Hypothalamus (tissue), 51 donors: Measurements from ENCODE around the gene LMAN2.
"Not testable (repeated sequence)": the region's sequence is repeated elsewhere in the genome, so short reads cannot be mapped to it uniquely, and the experiment has no call there.

Experiments
- DNase-seq, 51 donors: peaks; one replicate each; lab custom pipeline; 2025; lab: John Stamatoyannopoulos, UW

LMAN2 gene

GRCh38 chr5:177378884-177379883 is 27.7 kb upstream of the LMAN2 start:
- peak in 1 of 51 donors; percentile 20 for DNase-seq

- no peak for DNase-seq
Measured at GRCh38 chr5:177377851-177378776, 26.6 kb upstream of the LMAN2 start.

- DNase-seq, result no peak
Measured at GRCh38 chr5:177376107-177376506, 24.6 kb upstream of the LMAN2 start.

- DNase-seq, result not testable (repeated sequence)
Measured at GRCh38 chr5:177375516-177375915, 24.0 kb upstream of the LMAN2 start.

GRCh38 chr5:177374211-177374610 is 22.7 kb upstream of the LMAN2 start:
- no peak for DNase-seq

GRCh38 chr5:177373806-177374205 is 22.3 kb upstream of the LMAN2 start:
- no peak for DNase-seq

GRCh38 chr5:177372910-177373309 is 21.4 kb upstream of the LMAN2 start:
- DNase-seq, result no peak

- no peak for DNase-seq
Measured at GRCh38 chr5:177372034-177372896, 20.8 kb upstream of the LMAN2 start.

- no peak for DNase-seq
Measured at GRCh38 chr5:177371120-177372033, 19.9 kb upstream of the LMAN2 start.

- peak in 23 of 51 donors; percentile 14 to 53 (median 33) for DNase-seq
Measured at GRCh38 chr5:177370488-177371119, 19.1 kb upstream of the LMAN2 start.

GRCh38 chr5:177369645-177370440 is 18.4 kb upstream of the LMAN2 start:
- no peak for DNase-seq

GRCh38 chr5:177368869-177369644 is 17.6 kb upstream of the LMAN2 start:
- DNase-seq, result no peak

- no peak for DNase-seq
Measured at GRCh38 chr5:177367981-177368868, 16.8 kb upstream of the LMAN2 start.

GRCh38 chr5:177367323-177367848 is 15.9 kb upstream of the LMAN2 start:
- peak in 1 of 51 donors; percentile 14 for DNase-seq

- peak in 13 of 51 donors; percentile 8 to 58 (median 27) for DNase-seq
Measured at GRCh38 chr5:177366528-177367322, 15.3 kb upstream of the LMAN2 start.
